ENCODE data around the gene BCL3.

The BCL3 gene

GRCh38 chr19:44772959-44773358 is 24.5 kb downstream of the BCL3 start:
- ChIA-PET CTCF (interaction anchor here (0.6 to 11.4 kb wide), 14 partner anchors 11 to 202 kb away, joined by 3 to 453 read pairs (median 6); no protein-coding TSS in a partner anchor), POLR2A (interaction anchor here (0.5 kb wide), 1 partner anchor 11 kb away, joined by 4 read pairs; no protein-coding TSS in a partner anchor)
- H3K4me1 ChIP-seq (ENCODE audit: control insufficient read depth, insufficient read depth, low read length), result 0 out of 2 replicates have a peak, but pooled peaks cover 4% of the 10 kb centered on the region
- no peaks in the 10 kb centered on the region for H3K36me3 ChIP-seq (ENCODE audit: control insufficient read depth in 2 of 2, insufficient read depth in 1 of 2, low read length in 2 of 2)
- H3K4me3 ChIP-seq (ENCODE audit: low read depth, low read length), result no peak overlapping the region
- no peak overlapping the region for H3K27ac ChIP-seq (ENCODE audit: extremely low read depth, low read depth, low read length)
- TF ChIP-seq ZBTB26 (tag by site-specific recombination; optimal IDR thresholded peaks at IDR 0.05), result no peak
- TF ChIP-seq ZNF488 (tag by site-specific recombination; IDR thresholded peaks at IDR 0.05), result no peak
- TF ChIP-seq ZNF660 (tag by site-specific recombination; IDR thresholded peaks at IDR 0.05), result peak; percentile 86
- no peaks in the 10 kb centered on the region; the same call in 1 of the 2 replicates for H3K9me3 ChIP-seq (ENCODE audit: control insufficient read depth, insufficient read depth, low read depth, low read length)

- ChIA-PET POLR2A (interaction anchor here (0.7 kb wide), 1 partner anchor 68 kb away, joined by 3 read pairs; no protein-coding TSS in a partner anchor), CTCF (interaction anchor here (0.6 to 3.0 kb wide), 4 partner anchors 8 to 1646 kb away, joined by 3 to 28 read pairs (median 6); no protein-coding TSS in a partner anchor)
- H3K27ac ChIP-seq (ENCODE audit: extremely low read depth, low read depth, low read length), result no peak overlapping the region
- TF ChIP-seq ZNF488 (tag by site-specific recombination; IDR thresholded peaks at IDR 0.05) (no peak), ZNF335 (tag by site-specific recombination; conservative IDR thresholded peaks at IDR 0.05) (no peak), ZNF792 (tag by site-specific recombination; IDR thresholded peaks at IDR 0.05) (no peak), ZNF404 (tag by site-specific recombination; IDR thresholded peaks at IDR 0.05) (no peak), REST (tag by site-specific recombination; IDR thresholded peaks at IDR 0.05) (no peak), SP3 (tag by site-specific recombination; IDR thresholded peaks at IDR 0.05) (no peak), ZNF114 (tag by site-specific recombination; IDR thresholded peaks at IDR 0.05) (no peak), ZNF843 (tag by site-specific recombination; IDR thresholded peaks at IDR 0.05) (no peak), ZNF660 (tag by site-specific recombination; IDR thresholded peaks at IDR 0.05) (no peak), HIC1 (tag by site-specific recombination; IDR thresholded peaks at IDR 0.05) (no peak), ZNF777 (tag by site-specific recombination; IDR thresholded peaks at IDR 0.05; ENCODE audit: borderline replicate concordance) (no peak), ZNF473 (tag by site-specific recombination; IDR thresholded peaks at IDR 0.05) (no peak), ZNF555 (tag by site-specific recombination; conservative IDR thresholded peaks at IDR 0.05) (no peak), ZNF785 (tag by site-specific recombination; IDR thresholded peaks at IDR 0.05) (no peak), ZNF202 (tag by site-specific recombination; IDR thresholded peaks at IDR 0.05; ENCODE audit: borderline replicate concordance) (no peak), ZNF132 (tag by site-specific recombination; IDR thresholded peaks at IDR 0.05; ENCODE audit: borderline replicate concordance) (no peak), ZBTB11 (tag by site-specific recombination; conservative IDR thresholded peaks at IDR 0.05; ENCODE audit: low read depth) (no peak)
- no peak overlapping the region for H3K4me3 ChIP-seq (ENCODE audit: low read depth, low read length)
- 0 out of 2 replicates have a peak, but pooled peaks cover 4% of the 10 kb centered on the region for H3K4me1 ChIP-seq (ENCODE audit: control insufficient read depth, insufficient read depth, low read length)
- H3K9me3 ChIP-seq (ENCODE audit: control insufficient read depth, insufficient read depth, low read depth, low read length), result no peaks in the 10 kb centered on the region
- no peaks in the 10 kb centered on the region for H3K36me3 ChIP-seq (ENCODE audit: control insufficient read depth in 2 of 2, insufficient read depth in 1 of 2, low read length in 2 of 2)
Measured at GRCh38 chr19:44775676-44776240, 27.2 kb downstream of the BCL3 start.
